Measurements from ENCODE around the gene ZNG1F. TPM values are rescaled to one million over a fixed set of nuclear protein-coding genes. Genes with fewer than 3 reads are reported as not detected.
"Not testable (repeated sequence)": the region's sequence is repeated elsewhere in the genome, so short reads cannot be mapped to it uniquely, and the experiment has no call there.

Gene ZNG1F
- 16.1 and 25.8 TPM in 2 replicates for total RNA-seq (2014; rRNA removed; shearing (Covaris generic))
- polyA plus RNA-seq (2014; cell fraction: nucleus; rRNA removed): 27.0 and 30.9 TPM in 2 replicates

DNA sequence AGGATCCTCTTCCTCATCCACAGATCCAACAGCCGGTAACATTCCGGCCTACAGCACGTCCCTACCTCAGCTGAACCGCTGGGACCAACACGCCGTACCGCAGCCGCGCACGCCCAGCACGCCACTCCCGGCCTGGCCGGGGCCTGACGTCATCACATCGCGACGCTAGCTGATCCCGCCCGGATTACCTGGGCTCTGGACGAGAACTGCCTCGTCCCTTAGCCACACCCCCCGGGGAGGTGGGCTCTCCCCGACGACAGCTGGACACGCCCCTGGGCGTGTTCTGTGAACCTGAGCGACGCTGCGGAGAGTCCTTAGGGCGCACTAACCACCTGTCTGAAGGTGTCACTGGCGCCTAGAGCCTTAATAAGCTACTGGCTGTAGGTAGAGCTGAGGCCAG lies at the start of gene ZNG1F:
Gene ZNG1F, minus strand, starts transcription at position 101 of the 400 bp plus-strand sequence. Its CDS starts 59 bp downstream, at position 42.
- not testable (repeated sequence) for DNase-seq (ENCODE audit: extremely low read depth, low read depth)

DNA sequence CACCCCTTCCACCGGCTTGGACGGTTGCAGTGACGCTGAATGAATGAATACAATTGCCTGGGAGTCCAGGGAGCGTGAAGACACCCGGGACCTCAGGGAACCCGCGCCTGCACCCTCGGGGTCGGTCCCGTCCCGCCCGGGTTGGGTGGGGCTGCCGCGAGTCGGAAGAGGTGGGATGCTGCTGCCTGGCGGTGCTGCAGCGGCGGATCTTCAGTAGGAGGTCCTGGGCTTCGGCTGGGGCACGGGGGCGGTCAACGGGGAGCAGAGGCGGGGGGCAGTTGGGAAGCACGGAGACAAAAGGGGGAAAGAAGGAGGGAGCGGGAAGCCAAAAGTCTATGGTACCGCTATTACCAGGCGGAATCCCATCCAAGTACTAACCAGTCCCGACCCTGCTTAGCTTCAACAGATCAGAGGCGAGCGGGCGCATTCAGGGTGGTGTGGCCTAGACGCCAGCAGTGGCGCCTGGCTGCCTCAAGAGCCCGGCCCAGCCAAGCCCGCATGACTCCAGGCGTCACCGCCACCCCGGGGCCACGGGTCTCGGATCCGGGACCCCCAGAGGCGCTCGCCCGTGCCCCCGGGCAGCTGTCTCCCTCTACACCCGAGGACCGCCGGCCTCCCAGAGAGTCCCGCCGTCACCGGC lies 48.1 kb upstream of the ZNG1F start:
- not testable (repeated sequence) for DNase-seq (ENCODE audit: extremely low read depth, low read depth)

DNA sequence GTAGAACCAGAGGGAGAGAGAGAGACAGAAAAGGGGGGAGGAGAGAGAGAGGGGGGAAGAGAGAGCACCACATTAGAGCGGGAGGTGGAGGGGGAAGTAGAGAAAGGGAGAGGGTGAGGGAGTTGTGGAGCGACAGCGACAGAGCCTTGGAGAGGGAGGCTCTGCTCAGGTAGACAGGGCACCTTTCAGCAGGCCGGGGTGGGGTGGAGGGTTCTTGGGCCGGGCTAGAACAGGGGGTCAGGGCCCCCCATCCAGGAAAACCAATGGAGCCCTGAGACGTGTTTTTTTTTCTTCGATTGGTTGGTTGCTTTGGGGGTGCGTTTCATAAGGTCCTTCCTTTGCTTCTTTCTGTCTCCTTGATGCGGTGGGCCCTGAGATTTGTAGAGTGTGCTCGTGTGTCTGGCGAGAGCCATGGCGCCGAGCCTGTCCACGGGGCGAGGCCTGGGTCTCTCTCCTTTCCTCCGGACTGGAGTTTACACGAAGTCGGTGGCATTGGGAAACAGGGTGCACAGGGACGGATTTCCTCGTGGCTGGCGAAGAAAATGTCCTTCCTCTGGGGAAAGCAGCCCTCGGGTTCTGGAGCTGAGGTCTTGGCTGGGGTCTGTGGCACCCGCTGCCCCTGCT lies 47.5 kb upstream of the ZNG1F start:
- DNase-seq (ENCODE audit: extremely low read depth, low read depth): not testable (repeated sequence)

DNA sequence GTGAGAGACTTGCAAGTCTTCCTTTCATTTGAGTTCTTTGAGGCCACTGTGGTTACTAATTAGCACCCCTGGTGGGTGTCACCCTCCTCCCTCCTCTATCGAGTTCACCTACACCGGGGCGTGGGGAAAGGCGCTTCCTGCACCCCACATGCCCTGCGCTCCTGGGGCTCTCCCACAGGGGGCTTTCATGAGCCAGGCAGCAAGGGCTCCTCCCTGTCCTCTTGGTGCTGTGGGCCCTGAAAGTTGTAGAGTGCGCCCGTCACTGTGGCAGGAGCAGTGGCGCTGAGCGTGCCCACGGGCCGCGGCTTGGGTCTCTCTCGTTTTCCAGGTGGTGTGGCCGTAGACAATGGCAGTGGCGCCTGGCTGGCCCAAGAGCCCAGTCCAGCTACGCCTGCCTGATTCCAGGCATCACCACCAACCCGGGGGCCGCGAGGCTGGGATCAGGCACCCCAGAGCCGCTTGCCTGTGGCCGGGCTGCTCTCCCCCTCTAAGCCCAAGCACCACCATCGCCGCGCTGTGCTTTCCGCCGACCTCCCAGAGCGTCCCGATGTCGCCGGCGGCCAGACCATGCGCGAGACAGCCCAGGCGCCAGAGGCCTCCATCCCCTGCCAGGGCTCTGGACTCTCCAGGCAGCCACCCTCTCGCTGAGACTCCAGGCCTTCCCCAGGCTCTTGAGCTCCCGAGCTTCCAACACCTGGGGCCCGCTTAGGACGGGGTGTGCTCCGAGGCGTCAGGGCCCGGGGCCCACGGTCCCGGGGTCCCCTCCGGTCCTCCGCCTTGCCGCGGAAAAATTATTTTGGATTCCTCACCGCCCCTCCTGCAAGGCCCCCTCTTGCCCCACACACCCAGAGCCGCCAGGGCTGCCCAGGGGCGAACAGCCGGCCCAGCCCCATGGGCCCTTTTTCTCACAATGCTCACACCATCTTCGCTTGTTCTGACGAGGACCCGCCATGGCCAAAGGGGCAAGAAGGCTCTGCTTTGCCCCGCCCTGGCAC lies 46.0 kb upstream of the ZNG1F start:
- DNase-seq (ENCODE audit: extremely low read depth, low read depth): not testable (repeated sequence)

DNA sequence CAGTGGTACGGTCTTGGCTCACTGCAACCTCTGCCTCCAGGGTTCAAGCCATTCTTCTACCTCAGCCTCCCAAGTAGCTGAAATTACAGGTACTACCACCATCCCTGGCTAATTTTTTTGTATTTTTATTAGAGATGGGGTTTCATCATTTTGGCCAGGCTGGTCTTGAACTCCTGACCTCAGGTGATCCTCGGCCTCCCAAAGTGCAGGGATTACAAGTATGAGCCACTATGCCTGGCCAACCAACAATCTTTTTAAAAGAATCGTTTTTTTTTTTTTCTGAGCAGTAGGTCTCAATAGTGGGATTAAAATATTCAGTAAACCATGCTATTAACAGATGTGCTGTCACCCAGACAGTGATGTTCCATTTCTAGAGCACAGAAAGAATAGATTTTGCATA lies 45.1 kb upstream of the ZNG1F start:
- not testable (repeated sequence) for DNase-seq (ENCODE audit: extremely low read depth, low read depth)

DNA sequence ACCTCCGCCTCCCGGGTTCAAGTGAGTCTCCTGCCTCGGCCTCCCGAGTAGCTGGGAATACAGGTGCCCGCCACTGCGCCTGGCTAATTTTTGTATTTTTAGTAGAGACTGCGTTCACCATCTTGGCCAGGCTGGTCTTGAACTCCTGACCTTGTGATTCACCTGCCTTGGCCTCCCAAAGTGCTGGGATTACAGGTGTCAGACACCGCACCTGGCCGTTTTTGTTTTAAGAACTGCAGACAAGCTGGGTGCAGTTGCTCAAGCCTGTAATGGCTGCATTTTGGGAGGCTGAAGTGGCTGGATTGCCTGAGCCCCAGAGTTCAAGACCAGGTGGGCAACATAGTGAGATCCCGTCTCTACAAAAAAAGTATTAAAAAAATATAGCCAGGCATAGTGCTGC lies 43.2 kb upstream of the ZNG1F start:
- DNase-seq (ENCODE audit: extremely low read depth, low read depth): not testable (repeated sequence)

DNA sequence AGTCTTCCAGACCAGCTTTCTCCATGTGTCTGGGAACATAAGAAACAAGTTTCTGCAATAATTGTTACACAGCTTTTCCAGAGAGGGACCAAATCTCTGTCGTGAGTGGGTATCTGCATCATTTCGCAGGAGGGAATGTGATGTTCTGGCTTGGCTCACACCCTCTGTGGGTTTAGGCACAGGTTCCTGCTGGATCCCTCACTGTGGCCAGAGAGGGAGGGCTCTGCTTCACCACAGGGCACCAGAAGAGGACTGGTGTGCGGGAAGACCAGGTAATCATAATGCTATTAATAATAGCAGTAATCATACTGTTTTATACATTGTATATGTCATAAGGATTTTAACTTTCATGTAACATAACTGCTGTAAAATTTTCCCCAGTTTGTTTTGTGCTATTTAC lies 41.3 kb upstream of the ZNG1F start:
- not testable (repeated sequence) for DNase-seq (ENCODE audit: extremely low read depth, low read depth)

DNA sequence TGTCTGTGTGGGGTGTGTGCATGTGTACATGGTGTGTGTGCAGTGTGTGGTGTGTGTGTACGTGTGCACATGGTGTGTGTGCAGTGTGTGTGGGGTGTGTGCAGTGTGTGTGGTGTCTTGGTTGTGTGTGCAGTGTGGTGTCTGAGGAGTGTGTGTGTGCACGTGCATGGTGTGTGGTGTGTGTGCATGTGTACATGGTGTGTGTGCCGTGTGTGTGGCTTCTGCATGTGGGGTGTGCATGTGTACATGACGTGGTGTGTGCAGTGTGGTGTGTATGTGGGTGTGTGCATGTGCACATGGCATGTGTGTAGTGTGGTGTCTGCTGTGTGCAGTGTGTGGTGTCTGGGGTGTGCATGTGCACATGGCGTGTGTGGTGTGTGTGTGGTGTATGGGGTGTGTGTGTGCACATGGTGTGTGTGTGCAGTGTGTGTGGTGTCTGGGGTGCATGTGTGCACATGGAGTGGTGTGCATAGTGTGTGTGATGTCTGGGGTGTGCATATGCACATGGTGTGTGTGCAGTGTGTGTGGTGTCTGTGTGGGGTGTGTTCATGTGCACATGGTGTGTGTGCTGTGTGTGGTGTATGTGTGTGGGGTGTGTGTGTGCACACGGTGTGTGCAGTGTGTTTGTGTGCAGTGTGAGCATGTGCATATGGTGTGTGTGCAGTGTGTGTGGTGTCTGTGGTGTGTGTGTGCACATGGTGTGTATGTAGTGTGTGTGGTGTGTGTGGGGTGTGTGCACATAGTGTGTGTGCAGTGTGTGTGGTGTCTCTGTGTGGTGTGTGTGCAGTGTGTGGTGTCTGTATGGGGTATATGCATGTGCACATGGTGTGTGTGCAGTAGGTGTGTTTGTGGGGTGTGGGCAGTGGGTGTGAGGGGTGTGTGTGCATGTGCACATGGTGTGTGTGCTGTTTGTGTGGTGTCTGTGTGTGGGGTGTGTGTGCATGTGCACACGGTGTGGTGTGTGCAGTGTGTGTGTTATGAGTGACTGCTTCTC lies 40.6 kb upstream of the ZNG1F start:
- DNase-seq (ENCODE audit: extremely low read depth, low read depth): no peak

DNA sequence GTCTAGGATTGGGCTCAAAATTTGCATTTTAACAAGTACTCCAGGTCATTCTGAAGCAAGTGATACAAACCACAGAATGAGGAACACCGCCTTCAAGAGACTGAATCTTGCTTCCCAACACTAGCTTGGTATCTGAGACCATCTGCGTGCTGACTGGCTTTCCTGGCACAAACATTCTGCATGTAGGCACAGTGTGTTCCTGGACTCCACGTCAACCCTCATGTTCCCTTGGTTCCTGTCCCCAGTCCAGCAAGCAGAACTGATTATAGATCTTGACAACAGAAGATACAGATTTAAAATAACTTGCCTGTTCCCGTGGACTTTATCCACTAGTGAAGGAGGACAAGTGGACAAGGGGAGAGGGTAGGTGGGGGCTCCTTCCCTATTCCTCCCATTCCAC lies 30.7 kb upstream of the ZNG1F start:
- not testable (repeated sequence) for DNase-seq (ENCODE audit: extremely low read depth, low read depth)

DNA sequence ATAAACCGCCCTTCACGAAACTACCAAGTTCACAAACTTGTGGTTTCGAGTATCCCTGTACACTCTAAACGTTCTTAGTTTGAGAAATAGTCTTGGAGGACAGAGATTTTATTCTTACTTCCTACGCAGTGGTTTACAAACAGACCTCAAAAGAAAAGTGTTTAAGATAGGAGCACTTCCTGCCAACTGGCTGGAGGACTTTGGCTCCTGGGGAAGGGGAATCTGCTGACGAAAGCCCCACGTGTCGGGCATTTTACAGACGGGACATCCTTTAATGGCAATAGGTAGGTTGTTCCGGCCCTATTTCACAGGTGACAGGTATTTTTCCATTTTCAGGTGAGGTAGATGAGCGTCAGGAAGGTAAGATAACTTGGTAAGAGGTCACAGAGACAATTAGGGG lies 678 bp downstream of the ZNG1F start:
- DNase-seq (ENCODE audit: extremely low read depth, low read depth): not testable (repeated sequence)

DNA sequence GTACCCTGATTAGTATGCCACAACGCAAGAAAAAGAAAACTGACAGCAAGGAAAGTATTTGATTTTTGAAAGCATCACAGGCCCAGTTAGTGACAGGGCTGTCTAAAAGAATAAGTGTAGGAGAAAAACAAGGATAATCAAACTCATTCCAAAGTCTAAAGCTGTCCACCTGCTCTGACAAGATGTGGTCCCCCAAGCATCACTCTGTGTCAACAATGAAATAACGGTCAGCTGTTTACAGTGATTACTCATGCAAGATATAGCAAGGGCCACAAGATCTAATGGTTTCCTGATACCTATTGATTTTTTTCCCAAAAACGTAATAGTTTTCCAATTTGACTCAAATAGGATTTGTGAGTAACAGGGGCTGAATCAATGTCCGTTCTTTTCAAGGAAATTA lies 14.1 kb downstream of the ZNG1F start:
- not testable (repeated sequence) for DNase-seq (ENCODE audit: extremely low read depth, low read depth)

DNA sequence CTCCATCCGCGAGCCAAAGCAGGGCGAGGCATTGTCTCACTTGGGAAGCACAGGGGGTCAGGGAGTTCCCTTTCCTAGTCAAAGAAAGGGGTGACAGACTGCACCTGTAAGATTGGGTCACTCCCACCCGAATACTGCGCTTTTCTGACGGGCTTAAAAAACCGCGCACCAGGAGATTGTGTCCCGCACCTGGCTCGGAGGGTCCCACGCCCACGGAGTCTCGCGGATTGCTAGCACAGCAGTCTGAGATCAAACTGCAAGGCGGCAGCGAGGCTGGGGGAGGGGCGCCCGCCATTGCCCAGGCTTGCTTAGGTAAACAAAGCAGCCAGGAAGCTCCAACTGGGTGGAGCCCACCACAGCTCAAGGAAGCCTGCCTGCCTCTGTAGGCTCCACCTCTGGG lies 39.0 kb downstream of the ZNG1F start:
- DNase-seq (ENCODE audit: extremely low read depth, low read depth): not testable (repeated sequence)

DNA sequence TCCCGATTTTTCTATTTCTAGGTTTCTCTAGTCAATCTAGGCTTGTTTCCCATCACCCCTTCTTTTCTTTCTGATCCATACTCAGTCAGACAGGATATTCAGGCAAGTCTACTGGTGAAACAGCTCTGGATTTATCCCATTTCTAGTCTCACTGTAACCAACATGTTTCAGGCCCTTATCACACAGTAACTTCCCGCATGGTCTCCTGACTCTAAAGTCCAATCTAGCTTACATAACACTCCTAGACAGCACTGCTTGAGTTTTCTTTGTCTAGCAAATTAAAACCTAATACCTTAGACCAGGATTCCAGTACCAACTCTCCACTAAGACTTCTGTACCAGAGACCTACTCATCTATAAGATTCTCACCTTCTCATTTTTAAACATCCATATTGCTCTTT lies 47.2 kb downstream of the ZNG1F start:
- not testable (repeated sequence) for DNase-seq (ENCODE audit: extremely low read depth, low read depth)

DNA sequence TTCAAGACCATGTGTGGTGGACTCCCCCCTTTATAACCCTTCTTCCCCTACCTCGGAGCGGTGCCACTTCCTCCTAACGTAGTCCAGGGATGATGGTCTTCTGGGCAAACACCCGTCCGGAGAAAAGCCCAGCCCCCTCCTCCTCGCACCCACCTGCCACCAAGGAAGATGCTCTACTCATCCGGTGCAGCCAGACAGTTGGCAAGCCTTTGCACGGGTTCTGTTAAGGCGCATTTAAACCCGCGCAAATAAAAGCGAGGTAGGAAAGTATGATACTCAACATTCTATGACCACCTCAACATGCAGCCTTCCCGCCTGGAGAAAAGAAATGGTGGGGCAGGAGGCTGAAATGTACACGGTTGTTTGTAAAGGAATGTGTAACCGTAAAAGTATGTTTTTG lies 60.5 kb downstream of the ZNG1F start, which contains the start of gene FOXD4L6:
Gene FOXD4L6, minus strand, starts transcription at position 101 of the 400 bp plus-strand sequence. CDS start 298 bp downstream, outside the sequence.
- not testable (repeated sequence) for DNase-seq (ENCODE audit: extremely low read depth, low read depth)

DNA sequence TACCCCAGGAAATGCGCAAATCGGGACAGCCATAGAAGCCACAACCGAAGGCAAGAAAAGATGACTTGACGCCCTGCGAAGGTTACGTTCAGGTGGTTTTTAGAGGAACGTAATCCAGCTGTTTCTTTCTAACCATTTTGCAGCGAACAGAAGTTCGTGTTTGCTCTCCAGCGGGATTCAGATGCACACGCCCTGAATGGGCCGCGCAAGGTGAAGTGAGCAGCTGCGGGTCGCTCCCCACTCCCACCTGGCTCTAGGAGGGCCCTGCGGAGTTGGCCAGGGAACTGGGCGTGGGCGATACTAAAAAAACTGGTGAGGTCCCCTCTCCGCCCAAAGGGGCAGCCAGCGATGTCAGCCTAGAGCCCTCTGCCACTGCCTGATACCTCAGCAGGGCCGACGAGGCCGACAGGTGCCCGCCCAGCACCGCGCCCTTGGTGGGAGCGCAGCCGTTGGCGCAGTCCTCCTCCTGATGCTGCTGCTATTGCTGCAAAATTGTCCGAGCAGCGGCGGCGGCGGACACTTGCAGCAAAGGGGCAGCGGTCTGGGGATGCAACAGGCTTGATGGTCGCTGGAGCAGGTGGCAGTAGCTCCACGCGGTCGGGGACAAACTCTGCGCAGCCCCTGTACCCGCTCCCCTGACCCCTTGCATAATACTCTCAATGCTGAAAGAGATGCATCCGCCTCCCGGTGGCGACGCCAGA lies 62.2 kb downstream of the ZNG1F start:
- DNase-seq (ENCODE audit: extremely low read depth, low read depth): not testable (repeated sequence)

DNA sequence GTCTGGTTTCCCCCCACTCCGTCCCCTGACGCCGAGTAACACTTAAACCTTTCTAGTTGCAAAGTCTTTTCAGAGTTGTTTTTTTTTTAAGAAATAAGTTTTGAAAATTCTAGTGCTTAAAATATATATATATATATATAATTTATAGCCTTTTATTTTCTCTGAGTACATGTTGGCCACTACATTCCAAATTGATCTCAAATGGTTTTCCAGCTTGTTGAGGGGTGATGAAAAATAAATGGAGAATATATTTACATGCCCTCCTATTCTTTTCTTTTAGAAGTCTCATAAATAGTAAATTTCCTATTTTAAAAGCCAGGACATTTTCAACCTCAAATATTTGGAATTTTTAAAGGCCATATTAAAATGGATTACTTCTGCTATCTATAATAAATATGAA lies 63.2 kb downstream of the ZNG1F start:
- not testable (repeated sequence) for DNase-seq (ENCODE audit: extremely low read depth, low read depth)

DNA sequence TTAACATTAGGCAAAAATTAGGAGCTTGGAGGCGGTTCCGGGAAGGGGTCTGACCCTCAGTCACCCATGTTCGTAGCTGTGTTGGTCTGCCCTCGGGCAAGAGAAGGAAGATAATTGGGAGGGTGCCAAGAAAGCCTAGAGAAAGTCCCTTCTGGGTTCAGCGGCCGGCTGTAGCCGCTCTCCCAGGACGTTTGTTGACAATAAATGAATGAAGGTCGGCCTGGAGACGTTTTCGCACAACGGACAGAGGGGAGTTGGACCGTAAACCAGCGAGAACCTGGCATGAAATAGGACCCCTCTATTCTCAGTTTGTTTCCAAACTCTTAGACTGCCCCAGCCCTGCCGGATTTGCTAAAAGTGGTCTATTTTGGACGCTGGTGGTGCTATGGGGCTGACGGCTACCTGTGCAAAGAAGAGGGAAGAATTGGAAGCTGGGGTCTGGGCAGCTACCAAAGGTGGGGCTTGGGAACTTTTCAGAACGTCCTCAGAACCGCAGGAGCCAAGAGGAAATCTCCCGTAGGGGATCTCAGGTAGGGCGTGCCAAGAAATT lies 63.9 kb downstream of the ZNG1F start:
- DNase-seq (ENCODE audit: extremely low read depth, low read depth): not testable (repeated sequence)

DNA sequence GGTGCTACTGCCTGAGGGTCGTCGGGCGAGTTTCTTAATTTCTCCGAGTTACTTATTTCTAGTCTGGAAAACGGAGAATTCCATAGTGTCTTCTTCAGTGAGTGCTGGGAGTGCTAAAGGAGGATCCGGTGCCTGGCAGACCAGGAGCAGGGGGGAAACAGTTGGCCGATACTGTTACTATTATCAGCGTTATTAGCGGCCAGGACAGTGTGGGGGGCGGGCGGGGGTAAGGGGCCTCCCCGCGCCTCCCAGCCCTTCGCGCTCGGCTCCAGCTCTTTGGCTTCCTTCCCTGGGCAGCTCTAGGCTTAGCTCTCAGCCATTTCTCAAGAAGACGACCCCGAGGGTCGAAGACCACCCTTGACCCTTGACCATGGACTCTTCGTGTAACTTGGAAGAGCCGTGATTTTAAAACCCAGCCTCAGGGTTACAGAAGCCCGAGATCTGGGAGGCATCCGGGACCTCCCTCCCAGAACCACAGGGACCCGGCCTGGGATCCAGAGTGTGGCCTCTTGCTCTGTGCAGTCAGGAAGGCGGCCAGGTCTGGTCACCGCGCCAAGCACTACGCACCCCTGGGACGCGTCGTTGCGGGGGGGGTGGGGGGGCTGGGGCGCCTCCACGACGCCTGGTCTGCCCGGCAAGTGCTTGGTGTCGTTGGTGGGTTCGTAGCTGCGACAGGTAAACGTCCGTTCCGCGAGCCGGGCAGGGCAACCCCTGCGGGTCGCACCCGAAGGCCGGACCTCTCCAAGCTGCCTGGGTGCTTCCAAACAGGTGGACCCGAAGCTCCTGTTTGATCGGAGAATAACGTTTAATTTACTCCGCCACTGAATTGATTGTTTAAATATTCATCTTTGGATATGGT lies 64.6 kb downstream of the ZNG1F start:
- not testable (repeated sequence) for DNase-seq (ENCODE audit: extremely low read depth, low read depth)
